DMS153 treated with DMSO at 0.1 percent for 48 hours (cell line): ENCODE measurements around the gene ADSL.
"Not testable (repeated sequence)": the region's sequence is repeated elsewhere in the genome, so short reads cannot be mapped to it uniquely, and the experiment has no call there.

Experiments used
- DNase-seq: peaks from one replicate; lab custom pipeline; 2025; ENCODE audit not compliant: unreplicated experiment; lab: John Stamatoyannopoulos, UW

Gene ADSL

DNA sequence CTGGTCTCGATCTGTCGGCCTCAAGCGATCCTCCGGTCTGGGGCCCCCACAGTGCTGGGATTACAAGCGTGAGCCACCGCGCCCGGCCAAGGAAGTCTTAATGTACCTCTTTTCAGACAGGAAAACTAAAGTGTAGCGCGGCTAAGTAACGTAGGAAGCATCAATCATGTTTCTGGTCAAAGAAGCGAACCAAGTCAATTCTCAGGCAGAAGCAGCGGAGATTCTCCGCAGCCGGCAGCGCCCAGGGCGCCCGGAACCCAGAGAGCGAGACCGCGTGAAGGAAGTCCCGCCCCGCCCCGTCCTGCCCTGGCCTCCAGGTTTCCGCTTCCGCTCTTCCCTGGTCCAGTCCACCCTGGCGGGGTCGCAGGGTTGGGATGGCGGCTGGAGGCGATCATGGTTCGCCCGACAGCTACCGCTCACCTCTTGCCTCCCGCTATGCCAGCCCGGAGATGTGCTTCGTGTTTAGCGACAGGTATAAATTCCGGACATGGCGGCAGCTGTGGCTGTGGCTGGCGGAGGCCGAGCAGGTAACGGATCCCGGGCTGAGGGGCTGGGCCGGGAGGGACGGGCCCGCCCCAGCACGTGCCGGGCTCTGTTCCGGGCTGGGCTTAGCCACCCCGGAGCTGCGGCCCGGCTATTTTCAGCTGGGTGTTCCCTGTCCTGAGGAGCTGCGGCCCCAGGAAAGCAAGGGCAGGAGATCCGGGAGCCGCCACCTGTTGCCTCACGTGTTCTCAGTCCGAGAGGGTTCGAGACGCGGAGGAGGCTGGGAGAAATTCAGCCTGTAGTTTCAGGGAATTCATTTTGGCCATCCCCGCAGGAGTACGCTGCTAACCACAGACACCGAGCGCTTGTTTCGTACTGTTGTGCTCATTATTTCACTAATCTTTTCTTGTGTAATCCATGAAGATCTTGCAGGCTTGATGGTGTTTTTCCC is at the start of gene ADSL:
Gene ADSL (plus strand): TSS at position 316 of the 934 bp plus-strand sequence. CDS start 59 bp downstream, at position 375.
- peak; percentile 71 for DNase-seq

DNA sequence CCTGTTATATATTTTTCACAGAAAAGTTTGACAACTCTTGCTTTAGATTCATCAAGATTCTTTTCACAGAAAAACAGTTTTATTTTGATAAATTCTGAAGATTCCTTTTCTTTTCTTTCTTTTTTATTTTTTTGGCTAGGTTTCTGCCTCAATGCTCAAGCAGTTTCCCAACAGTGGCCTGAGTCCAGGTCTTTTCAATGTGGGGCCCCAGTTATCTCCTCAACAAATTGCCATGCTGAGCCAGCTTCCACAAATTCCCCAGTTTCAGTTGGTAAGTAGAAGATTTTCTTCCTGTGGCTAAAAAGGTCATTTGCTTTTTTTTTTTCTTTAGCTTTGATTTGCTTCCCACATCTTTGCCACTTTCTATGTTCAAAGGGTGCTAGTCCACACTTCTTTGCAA is 46.0 kb upstream of the ADSL start:
- DNase-seq = no peak

DNA sequence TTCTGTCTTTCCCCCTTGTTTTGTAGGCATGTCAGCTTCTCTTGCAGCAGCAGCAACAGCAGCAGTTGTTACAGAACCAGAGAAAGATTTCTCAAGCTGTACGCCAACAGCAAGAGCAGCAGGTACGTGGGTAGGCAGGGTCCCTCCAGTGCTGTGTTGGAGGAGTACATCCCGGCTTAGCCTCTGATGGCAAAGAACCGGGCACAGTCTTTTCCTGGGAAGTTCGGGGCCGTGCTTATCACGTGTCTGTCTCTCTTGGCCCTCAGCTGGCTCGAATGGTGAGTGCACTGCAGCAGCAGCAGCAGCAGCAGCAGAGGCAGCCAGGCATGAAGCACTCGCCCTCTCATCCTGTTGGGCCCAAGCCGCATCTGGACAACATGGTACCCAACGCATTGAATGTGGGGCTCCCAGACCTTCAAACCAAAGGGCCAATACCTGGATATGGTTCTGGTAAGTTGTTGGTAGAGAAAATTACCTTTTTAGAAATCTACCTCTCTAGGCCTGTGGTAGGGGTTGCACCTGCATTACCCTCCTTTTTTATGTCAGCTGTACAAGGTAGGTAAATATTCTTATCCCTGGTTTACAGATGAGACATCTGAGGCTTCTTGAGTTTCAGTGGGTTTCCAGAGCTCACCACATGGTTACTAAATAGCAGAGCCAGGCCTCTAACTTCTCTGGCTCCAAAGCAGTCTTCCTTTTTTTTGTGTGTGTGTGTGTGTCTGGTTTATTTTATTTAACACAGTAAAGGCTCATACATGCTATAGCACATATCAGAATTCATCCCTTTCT is 45.2 kb upstream of the ADSL start:
- DNase-seq = no peak

DNA sequence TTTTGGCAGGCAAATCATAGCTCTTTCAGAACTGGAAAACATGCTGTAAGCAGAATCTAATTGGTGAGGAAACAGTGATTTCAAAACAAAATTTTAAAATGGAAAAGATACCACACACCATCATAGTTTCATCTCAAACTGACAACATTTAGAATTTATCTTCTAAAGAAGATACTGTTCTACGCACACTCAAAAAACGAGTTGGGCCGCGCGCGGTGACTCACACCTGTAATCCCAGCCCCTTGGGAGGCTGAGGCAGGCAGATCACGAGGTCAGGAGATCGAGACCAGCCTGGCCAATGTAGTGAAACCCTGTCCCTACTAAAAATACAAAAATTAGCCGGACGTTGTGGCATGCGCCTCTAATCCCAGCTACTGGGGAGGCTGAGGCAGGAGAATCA is 44.2 kb upstream of the ADSL start:
- no peak for DNase-seq

DNA sequence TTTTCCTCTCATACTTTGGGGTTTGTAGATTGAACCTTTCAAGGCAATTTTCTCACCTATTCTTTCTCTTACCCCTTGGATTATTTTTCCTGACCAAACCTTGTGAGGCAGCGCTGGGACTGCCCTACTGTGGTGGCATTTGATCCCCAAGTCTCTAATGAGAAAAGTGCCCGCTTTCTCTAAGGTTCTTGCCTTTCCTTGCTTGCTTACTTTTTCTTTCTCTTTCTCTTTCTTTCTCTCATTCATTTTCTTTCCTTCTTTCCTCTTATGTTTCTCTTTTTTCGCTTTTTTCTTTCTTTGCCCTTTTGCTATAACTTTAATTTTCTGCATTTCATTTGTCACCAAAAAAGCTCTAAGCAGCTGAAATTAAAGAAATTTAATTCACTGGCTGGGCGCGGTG is 40.7 kb upstream of the ADSL start:
- no peak for DNase-seq

DNA sequence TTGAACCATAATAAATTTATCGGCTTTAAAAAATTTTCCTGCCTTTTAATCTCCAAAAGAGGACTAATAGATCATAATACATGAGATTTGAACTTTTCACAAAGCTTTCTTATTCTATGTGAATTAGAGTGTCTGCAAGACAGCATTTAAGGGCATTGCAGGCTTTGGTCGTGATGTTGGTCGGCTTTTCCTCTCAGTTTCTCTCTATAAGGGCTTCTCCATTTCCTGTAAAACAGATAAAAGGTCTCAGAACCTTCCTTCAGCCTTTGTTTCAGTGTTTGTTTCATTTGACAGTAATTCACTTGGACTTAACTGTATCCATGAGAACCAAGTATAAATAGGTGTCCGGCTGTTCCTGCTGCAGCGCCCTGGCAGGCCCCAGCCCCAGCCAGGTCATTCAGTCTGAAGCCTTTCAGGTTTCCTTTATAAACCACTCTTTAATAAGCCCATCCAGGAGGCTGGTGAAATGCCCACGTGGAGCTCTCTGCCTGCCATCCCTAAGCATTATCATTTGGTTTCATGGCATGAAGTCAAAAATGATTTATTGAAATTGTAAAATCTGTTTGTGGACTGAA is 37.2 kb upstream of the ADSL start:
- DNase-seq = no peak

DNA sequence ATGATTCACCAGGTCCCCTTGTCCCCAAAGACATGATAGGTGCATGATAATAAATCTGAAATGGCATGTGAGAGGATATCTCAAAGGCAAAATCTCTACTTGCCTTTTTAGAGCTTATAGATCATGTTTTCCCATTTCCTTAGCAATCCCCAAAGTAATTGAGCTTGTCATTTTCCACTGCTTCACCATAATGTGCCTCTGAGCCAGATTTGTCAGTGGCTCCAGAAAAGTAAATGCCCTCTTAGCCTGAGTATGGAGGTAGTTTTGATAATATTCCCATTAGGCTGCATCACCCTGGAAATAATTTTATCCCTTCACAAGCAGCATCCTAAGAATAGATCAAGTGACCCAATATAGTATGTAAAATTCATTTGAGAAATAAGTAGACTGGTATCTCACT is 36.7 kb upstream of the ADSL start:
- no peak for DNase-seq

DNA sequence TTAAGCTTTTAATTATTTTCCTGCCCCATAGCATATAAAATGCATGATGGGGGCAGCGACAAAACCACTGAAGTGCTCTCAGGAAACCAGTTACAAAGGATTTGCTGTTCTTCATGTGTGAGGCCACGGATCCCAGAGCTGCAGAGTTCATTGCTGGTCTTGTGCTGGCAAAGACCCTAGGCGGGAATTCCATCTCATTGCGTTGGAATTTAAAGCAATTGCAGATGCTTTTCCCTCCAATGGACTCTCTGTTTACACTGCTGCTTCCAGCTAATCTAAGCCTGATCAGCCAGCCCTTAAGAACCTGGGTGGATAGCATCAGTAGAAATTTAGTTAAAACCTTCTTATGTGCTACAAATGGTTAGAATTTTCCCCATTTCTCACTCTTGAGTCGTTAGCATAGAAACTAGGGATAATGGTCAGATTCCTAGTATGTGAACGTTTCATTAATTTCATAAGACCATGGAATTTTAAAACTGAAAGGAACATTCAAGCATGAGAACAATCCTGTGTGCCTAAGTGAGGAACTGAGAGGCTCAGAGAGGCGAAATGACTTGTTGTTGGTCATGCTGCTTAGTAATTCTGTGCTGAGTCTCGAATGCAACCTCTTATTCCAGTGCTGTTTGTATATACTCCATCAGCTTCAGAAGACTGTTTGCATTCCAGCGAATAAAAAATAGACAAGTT is 36.1 kb upstream of the ADSL start:
- DNase-seq = no peak

DNA sequence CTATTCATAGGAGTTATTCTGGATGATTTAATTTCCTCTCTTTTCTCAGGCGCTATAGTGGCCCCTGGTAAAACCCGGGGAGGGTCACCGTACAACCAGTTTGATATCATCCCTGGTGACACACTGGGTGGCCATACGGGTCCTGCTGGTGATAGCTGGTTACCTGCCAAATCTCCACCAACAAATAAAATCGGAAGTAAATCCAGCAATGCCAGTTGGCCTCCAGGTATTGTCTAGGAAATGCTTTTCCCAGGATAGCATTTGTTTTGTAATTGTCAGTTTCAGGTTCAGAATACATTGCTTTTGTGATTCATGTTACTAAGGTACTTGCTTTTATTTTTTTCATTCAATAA is 35.6 kb upstream of the ADSL start:
- DNase-seq = no peak

DNA sequence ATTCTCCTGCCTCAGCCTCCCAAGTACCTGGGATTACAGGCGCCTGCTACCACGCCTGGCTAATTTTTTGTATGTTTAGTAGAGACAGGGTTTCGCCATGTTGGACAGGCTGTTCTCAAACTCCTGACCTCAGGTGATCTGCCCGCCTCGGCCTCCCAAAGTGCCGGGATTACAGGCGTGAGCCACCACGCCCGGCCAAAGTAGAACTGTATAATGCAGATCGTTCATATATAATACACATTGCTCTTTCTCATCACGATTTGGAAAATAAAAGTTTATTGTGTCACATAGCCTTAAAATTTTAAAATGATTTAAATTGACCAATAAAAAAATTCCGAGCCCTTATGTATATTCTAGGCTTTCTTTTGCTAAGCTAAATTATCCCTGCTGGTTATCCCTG is 34.7 kb upstream of the ADSL start:
- not testable (repeated sequence) for DNase-seq

DNA sequence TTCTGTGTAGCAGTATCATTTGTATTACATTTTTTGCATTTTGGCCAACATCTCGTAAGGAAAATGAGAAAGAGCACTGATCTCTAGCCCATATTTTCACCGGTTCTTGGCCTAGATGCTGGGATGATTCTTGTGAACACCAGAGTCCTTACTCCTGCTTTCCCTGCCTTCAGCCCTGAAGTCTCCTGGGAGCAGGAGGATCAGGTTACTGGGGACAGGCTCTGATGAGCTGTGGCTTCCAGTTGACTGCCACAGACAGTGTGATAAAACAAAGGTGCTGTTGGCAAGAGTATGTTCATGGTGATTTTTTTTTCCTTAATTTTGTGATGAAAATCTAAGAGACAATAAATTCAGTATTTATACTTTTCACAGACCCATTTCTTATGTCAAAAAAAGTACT is 34.2 kb upstream of the ADSL start:
- no peak for DNase-seq

DNA sequence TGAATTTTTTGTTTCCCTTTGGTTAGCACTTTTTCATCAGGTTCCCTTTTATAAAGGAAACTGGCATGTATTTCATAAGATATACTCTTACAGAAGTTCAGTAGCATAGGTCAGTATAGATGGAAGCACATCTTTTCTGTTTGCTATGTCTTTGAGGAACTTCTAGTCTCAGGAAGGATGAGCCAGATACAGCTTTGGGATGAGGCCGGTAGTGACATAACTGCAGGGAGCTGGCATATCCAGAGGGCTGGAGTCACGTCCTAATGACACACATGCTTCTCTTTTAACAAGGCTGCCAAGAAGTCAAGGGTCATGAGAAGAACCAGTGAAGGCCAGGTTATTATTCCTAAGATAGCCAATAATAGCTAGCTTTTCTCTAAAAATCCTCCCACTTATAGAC is 33.3 kb upstream of the ADSL start:
- no peak for DNase-seq

DNA sequence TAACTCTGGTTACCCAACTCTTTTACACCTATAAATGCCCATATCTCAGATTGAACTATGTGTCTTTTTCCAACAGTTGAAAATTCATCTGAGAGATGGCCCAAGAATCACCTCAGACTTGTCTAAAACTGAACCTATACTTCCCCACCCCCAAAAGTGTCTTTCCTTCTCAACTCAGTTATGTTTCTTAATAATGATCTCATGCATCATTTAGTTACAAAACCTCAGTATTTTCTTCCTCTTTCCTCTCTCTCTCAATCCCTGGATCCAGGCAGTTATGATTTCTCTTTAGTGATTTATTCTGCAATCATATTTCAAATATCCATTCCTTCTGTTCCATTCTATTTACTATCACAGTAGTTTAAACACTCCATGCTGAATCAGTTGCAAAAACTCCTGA is 32.3 kb upstream of the ADSL start:
- no peak for DNase-seq

DNA sequence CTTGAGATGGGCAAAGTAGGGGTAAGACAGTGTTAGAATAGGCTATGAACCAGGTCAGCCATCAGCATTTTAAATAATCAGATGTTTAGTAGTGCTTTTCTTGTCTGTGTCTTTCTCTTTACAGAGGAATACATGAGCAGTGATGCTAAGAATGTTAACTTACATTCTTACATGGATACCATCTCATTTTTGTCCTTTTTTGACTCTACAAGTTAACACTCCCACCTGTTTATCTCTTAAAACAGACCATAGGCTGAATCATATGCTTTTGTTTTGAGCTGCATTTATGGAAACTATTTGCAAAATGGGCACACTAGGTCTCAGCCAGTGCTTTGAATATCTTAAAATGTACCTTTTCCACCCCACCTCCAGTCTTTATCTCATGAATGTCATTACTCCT is 25.6 kb upstream of the ADSL start:
- DNase-seq = no peak

DNA sequence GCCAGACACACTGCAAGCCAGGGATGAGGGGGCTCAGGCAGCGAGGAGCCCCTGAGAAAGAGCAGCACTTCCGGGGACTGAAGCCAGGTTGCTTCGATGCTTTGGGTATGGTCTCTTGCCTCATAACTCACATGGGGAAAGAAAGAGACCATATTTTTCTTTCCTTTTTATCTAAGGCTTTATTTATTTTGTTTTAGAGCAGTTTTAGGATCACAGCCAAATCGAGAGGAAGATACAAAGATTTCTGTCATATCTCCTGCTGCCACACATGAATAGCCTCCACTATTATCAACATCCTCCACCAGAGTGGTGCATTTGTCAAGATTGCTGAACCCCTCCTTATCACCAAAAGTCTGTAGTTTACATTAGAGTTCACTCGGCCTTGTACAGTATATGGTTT is 24.3 kb upstream of the ADSL start:
- DNase-seq = no peak

DNA sequence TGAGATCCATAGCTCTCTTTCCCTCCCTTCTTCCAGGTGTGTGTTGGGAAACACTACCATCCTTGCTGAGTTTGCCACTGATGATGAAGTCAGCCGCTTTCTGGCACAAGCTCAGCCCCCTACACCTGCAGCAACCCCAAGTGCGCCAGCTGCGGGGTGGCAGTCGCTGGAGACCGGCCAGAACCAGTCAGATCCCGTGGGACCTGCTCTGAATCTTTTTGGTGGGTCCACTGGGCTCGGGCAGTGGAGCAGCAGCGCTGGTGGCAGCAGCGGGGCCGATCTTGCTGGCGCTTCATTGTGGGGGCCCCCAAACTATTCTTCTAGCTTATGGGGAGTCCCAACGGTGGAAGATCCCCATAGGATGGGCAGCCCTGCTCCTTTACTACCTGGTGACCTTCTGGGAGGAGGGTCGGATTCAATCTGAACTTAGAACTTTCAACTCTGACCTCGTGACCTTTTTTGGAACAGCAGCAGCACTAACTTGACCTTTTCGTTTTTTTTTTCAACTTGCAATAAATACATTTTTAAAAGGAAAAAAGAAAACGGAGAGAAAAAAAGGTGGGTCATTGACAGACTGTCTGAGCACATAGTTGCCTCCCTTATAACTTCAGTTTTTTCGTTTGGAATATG is 23.4 kb upstream of the ADSL start:
- DNase-seq = no peak

DNA sequence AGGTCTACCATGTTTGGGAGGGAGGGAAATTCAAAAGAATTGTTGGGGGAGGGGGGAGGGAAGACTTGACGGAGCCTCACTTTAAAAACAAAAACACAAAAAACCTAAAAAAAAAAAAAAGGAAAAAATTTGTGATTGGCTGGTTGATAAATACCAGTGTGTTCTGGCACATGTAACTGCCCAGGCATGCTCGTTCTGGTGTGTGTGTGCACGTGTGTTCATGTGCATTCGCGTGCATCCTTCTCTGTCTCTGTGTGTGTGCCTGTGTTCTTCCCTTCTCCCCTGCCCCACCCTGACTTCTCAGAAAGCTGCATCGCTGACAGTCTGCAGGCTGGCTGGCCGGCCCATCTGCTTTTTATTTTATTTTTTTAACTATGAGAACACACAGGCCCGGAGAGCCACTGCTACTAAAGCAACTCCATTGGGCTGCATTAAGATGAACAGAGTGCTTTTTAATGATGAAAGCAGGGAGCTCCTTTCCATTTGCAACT is 22.6 kb upstream of the ADSL start:
- DNase-seq = no peak

DNA sequence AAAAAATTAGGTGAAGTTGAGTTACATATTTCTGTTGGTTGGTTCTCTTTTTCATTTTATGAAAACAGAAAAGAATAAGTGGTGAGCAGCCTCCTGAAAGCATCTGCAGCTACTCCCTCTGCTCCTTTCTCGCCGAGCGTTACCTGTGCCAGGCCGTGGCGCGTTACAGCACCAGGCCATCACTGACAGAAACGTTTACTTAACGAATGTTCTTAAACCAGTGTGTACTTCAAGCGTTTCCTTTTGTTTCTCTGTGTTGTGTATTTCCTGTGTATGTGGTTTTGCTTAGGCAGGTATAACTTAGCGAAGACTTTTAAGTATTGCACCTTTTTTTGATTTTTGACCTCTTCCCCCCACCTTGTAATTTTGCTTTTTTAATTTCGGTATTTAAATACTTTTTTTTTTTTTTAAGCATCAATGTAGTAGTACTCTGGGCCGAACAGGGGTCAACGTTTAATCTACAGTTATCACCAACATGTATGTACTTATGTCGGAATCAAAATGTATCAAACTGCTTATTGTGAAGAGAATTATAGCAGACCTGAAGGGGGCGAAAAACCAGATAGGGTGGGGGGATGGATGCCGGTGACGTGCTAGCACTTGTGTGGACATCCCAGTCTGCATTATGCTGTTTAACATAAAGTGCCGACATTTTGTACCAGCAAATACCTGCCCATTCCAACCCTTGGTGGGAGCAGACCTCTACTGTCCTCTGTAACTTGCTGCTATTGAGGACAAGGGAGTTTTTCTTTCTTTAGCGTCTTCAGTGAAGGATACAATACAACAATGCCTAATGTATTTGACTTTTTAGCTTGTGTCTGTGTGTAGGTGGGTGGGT is 21.6 kb upstream of the ADSL start:
- no peak for DNase-seq

DNA sequence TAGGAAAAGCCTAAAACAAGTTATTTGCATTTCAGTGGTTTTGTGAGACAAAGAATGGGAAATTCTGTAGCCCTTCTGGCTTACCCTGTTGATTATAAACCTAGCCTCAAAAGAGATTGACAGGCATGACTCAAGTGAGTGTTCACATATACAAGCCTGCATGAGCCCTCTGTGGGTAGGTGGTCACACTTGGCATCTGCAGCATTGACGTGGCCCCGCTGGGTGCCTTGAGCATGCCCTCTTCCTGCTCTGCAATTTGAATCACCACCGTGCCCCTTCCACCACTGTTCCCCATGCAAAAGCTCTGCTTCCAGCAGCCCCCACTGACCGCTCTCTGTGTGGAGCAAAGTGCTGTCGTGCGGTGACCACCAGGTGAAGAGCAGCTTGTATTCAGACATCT is 21.0 kb upstream of the ADSL start:
- no peak for DNase-seq
